Activated naive CD8-positive, alpha-beta T cell (primary cell): ENCODE data around the gene HOMER2.
"Not testable (repeated sequence)": the region's sequence is repeated elsewhere in the genome, so short reads cannot be mapped to it uniquely, and the experiment has no call there.

Experiments used
- H3K27ac Mint-ChIP-seq: one replicate; pipeline ENCODE4 v1.8.0; 2021; ENCODE audit warnings: mixed read lengths
- H3K27me3 Mint-ChIP-seq: one replicate; pipeline ENCODE4 v1.8.0; 2021; ENCODE audit warnings: mixed read lengths
- H3K36me3 Mint-ChIP-seq: one replicate; pipeline ENCODE4 v1.8.0; 2021; ENCODE audit warnings: mixed read lengths
- H3K4me1 Mint-ChIP-seq: one replicate; pipeline ENCODE4 v1.8.0; 2021; ENCODE audit warnings: low read depth, mixed read lengths
- H3K4me3 Mint-ChIP-seq: one replicate; pipeline ENCODE4 v1.8.0; 2021; ENCODE audit warnings: mild to moderate bottlenecking, mixed read lengths
- H3K9me3 Mint-ChIP-seq: one replicate; pipeline ENCODE4 v1.8.0; 2021; ENCODE audit warnings: low read depth, mixed read lengths

The HOMER2 gene

DNA sequence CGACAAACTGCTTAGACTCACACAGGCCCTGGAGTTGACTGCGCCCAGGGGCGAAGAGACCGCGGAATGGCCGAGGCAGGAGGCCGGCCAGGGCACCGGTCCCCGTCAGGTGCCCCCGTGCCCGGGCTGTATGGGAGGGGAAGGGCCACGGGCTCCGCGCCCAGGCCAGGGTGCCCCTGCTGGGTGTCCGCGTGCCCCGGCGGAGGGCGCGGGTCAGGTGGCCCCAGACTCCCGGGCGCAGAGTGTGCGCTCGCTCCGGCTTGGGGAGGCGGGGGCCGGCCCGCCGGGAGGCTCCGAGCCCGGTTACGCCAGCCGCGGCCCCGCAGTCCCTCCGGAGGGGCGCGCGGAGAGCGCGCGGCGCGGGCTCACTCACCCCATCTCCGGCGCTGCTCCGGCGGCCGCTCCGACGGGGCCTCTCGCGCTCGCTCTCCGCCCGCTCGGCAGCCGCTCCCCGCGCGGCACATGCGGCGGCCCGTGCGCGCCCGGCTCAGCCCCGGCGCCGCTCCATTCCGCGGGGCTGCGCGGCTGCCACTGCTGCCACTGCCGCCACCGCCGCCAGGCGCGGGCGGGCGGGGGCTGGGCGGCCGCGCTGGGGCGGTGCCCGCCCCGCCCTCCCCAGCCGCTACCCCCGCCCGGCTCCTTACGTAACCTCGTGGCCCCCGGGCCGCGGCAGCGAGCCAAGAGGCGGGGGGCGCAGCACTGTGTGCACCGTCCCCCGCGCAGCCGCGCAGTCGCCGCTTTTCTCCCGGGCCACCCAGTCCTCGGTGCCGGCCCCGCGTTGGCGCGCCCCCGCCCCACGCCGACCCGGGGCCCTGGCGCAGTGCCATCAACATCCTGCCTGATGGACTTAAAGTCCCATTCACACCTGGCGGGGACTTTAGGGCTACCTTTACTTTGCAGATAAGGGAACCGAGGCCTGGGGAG lies at the start of gene HOMER2:
Gene HOMER2 (minus strand): TSS at position 563 of the 924 bp plus-strand sequence. CDS start 185 bp downstream, at position 378.
- Mint-ChIP-seq H3K4me1 (peaks cover 6% of the 10 kb centered on the region), H3K27ac (no peak within 1 kb of the TSS), H3K27me3 (peaks cover 3% of the 10 kb centered on the region), H3K4me3 (peak within 1 kb of the TSS; percentile 92), H3K36me3 (peaks cover 2% of the 10 kb centered on the region), H3K9me3 (no peaks in the 10 kb centered on the region)

DNA sequence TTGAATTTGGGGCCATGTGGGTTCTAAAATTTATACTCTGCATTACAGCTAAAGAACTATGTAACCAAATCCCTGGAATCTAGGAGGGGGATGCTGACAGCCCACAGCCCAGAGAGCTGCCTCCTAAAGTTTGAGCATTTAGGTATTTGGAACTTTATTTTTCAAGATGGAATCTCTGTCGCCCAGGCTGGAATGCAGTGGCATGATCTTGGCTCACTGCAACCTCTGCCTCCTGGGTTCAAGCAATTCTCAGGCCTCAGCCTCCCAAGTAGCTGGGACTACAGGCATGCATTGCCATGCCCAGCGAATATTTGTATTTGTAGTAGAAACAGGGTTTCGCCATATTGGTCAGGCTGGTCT lies 48.1 kb upstream of the HOMER2 start:
- not testable (repeated sequence) for H3K27ac Mint-ChIP-seq, H3K9me3 Mint-ChIP-seq, H3K27me3 Mint-ChIP-seq, H3K36me3 Mint-ChIP-seq, H3K4me3 Mint-ChIP-seq
- H3K4me1 Mint-ChIP-seq = peaks cover 10% of the 10 kb centered on the region

DNA sequence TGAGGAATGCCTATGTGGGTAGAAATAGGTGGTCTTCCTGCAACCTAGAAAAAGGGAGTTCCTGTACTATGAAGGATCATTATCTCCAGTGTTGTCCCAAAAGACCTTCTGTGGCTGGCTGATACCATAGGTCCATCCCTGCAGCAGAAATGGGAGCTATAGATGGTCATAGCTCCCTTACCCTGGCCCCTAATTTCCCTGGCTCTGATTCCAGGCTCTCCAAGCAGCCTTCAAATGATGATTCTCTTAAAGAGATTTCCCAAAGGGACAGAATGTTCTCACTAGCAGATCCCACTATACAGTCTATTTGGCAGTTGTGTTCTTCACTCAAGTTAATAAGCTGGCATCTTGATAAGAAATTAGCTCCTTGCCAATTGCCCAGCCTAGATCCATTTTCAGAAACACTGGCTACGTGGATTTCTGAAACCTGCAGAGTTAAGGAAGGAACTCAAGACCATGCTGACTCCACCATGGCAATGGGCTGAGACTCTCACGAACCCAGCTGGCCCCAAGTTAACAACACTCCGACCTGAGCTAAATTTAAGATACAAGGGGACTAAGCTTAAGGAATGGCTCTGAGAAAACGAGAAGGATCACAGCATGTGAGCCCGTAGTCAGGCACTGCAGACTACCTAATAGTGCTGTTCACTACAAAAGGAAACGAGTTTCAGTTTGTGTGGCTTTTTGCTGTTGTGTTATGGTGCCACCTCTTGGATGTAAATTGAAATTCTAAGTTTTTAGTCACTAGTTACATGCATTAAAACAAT lies 47.6 kb upstream of the HOMER2 start:
- H3K27me3 Mint-ChIP-seq = no peaks in the 10 kb centered on the region
- no peaks in the 10 kb centered on the region for H3K36me3 Mint-ChIP-seq
- H3K4me3 Mint-ChIP-seq = peak overlapping the region; percentile 36
- no peaks in the 10 kb centered on the region for H3K9me3 Mint-ChIP-seq
- peak overlapping the region; percentile 7 for H3K27ac Mint-ChIP-seq
- H3K4me1 Mint-ChIP-seq = peaks cover 10% of the 10 kb centered on the region

DNA sequence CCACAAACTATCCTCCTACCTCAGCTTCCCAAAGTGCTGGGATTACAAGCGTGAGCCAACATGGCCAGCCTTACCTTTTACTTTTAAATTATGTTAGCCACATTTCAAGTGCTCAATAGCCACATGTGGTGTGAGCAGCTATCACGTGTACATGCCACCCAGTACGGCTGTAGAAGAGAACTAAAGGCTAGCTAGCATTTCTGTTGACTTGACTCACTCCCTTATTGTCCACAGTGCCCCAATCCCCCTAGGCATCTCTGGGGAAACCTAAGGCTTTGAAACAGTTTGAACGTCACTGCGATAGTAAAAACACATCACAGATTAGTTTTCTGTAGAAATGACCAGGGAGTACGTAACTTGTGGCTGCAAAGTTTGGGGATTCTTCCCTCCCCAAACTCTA lies 46.9 kb upstream of the HOMER2 start:
- no peak overlapping the region for H3K27ac Mint-ChIP-seq

DNA sequence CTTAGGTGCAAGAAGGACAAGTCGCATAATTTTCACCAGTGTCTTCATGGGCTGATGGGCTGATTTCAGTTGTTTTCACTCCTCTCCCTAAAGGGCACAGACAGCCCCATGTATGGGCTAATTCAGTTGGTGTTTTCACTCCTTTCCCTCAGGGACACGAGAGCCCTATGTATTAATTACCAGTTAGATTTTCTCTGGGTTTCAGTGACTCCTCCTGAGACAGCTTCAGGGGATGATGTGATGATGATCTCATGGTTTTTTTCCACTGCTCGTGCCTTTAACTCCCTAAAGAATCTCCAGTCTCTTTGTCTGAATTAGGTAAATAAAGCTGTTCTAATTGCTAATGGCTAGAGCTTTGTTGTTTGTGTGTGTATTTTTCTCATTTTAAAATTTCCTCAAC lies 43.4 kb upstream of the HOMER2 start:
- Mint-ChIP-seq H3K4me3 (no peak overlapping the region), H3K36me3 (peaks cover 2% of the 10 kb centered on the region), H3K9me3 (no peaks in the 10 kb centered on the region), H3K27ac (no peak overlapping the region), H3K27me3 (no peaks in the 10 kb centered on the region), H3K4me1 (peaks cover 10% of the 10 kb centered on the region)

More for the DNA sequence above, 46.9 kb upstream of the HOMER2 start:
- H3K9me3 Mint-ChIP-seq = no peaks in the 10 kb centered on the region
- no peaks in the 10 kb centered on the region for H3K27me3 Mint-ChIP-seq
- no peaks in the 10 kb centered on the region for H3K36me3 Mint-ChIP-seq
- peaks cover 10% of the 10 kb centered on the region for H3K4me1 Mint-ChIP-seq
- no peak overlapping the region for H3K4me3 Mint-ChIP-seq

DNA sequence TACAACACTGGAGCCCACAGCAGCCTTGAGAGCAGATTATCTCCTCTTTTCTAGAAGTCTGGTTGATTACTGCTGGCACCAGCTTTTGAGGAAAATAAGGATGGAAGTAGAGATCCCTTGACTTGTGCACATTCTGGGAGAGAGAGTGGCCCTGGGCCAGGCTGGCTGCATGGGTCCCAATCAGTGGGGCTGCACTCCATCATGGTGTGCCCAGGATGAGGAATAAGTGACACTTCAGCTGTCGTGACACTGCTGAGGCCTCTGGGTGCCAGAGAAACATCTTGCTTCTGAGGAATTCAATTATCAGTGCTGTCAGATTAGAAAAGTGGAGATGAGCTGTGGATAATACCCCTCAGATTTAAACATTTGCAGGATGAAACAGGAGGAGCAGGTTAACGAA lies 42.6 kb upstream of the HOMER2 start:
- Mint-ChIP-seq H3K4me1 (peaks cover 7% of the 10 kb centered on the region), H3K27me3 (no peaks in the 10 kb centered on the region), H3K27ac (no peak overlapping the region), H3K36me3 (peaks cover 4% of the 10 kb centered on the region), H3K4me3 (no peak overlapping the region), H3K9me3 (no peaks in the 10 kb centered on the region)

DNA sequence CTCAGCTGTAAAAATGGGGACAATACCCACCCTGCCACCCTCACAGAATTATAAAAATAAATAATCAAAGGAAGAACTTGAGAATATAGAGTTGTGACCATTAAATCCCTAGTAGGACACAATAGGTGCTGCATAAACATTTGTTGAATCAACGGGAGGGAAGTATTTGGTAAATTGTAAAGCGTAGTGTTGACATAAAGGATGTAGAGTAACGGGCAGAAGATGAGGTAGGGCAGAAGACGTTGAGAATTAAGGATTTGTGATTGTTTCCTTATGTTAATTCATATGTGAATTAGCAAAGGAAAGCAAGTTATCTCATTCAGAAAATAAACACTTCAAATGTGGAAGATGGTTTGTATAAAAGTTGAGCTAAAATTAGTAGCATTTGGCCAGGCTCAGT lies 40.6 kb upstream of the HOMER2 start:
- Mint-ChIP-seq H3K36me3 (peaks cover 4% of the 10 kb centered on the region), H3K27me3 (no peaks in the 10 kb centered on the region), H3K4me3 (no peak overlapping the region), H3K9me3 (no peaks in the 10 kb centered on the region), H3K27ac (no peak overlapping the region), H3K4me1 (peaks cover 3% of the 10 kb centered on the region)

DNA sequence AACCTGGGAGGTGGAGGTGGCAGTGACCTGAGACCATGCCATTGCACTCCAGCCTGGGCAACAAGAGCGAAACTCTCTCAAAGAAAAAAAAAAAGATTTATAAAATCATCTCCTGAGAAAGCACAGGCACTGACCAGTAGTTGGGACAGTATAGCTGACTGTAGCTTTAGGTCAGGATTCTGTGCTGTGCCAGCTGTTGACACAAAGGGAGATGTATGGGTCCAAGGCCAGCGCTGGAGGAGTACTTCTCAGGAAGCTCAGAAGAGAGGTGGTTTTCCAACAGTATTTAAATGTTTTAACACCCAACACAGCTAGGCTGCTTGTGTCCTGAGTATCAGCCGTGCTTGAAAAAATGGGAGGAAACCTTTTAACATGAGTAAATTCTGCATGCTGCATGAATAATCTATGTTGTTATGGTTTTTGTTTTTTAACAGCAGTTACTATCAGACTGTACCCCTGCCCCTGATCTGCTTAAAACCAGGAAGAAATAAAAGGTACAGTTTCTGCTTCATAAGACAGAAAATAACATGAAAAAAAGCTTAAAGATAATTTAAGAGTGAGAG lies 40.0 kb upstream of the HOMER2 start:
- H3K9me3 Mint-ChIP-seq = no peaks in the 10 kb centered on the region
- peaks cover 4% of the 10 kb centered on the region for H3K36me3 Mint-ChIP-seq
- H3K27me3 Mint-ChIP-seq = no peaks in the 10 kb centered on the region
- no peak overlapping the region for H3K27ac Mint-ChIP-seq
- peaks cover 4% of the 10 kb centered on the region for H3K4me1 Mint-ChIP-seq
- no peak overlapping the region for H3K4me3 Mint-ChIP-seq

DNA sequence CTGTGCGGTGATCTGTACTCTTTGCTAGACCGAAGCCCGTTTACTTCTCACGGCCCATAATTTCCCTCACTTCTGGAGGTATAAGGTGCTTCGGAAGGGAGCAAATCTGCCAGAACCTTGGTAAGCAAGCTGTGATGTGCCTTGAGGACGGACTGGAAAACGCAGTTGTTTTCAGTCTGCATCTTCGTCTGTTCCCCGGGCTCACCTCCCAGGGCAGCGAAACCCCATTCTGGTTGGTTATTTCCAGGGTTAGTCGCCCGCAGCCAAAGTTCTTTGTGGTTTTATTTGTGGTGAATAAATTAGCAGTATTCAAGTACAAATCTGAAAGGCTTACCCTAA lies 33.9 kb upstream of the HOMER2 start:
- Mint-ChIP-seq H3K27me3 (no peaks in the 10 kb centered on the region), H3K9me3 (no peaks in the 10 kb centered on the region), H3K36me3 (peaks cover 2% of the 10 kb centered on the region), H3K4me3 (peak overlapping the region; percentile 99), H3K27ac (peak overlapping the region; percentile 96), H3K4me1 (peaks cover 24% of the 10 kb centered on the region)

DNA sequence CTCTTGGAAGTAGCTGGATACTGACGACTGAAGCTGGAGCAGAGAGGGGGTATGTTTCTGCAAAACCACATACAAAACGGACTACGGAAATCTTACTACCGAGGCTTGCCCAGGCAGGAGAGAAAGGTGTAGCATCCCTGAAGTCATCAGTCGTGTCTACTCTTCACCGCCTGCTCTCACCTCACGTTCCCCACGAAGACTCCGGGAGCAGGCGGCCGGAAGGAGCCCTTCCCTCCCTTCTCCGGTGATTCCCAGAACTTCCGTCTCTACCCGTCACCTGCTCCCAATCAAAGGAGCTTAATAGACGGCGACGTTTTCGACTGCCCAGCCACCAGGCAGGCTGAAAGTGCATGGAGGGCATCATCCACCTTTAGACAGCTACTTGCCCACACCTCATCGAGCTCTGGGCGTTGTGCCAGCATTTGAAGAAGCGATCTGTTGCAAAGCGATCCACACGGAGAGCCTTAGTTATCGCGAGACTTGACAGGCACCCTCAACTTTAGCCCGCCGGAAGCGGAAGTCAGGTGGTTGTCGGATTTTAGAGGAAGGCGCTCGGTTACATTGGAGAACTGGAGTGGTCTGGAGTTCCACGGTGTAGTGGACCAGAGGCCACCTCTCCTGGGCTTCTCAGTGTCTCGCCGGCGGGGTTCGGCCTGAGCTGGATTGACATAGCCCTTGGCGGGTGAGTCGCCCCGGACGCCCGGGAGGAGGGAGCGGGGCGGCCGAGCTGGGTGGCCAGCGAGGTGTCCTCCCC lies 33.3 kb upstream of the HOMER2 start, which contains the start of gene RAMAC:
Gene RAMAC (plus strand): TSS at position 523 of the 754 bp plus-strand sequence. CDS start 2,809 bp downstream, outside the sequence.
- Mint-ChIP-seq H3K9me3 (no peaks in the 10 kb centered on the region), H3K4me3 (peak within 1 kb of the TSS; percentile 99), H3K27me3 (no peaks in the 10 kb centered on the region), H3K4me1 (peaks cover 24% of the 10 kb centered on the region), H3K27ac (peak within 1 kb of the TSS; percentile 96), H3K36me3 (peaks cover 2% of the 10 kb centered on the region)

DNA sequence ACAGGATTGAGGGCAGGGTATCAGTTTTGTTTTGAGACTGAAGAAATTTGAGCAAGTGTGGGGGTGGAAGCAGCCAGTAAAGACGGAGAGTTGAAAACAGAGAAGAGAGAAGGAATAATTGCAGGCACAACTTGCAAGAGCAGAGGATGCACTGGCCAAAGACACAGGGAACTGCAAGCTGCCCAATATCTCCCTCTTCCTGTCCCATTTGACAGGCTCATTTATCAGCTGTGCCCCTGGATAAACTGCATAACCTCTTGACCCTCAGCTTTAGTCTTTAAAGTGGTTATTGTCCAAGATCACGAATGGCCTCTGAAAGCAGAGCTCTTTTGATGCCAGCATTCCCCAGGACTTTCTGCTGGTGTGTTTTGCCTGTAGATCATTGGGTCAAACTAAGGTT lies 28.5 kb upstream of the HOMER2 start:
- Mint-ChIP-seq H3K27me3 (no peaks in the 10 kb centered on the region), H3K27ac (no peak overlapping the region), H3K4me3 (no peak overlapping the region), H3K9me3 (no peaks in the 10 kb centered on the region), H3K36me3 (peaks cover 3% of the 10 kb centered on the region), H3K4me1 (peaks cover 13% of the 10 kb centered on the region)

DNA sequence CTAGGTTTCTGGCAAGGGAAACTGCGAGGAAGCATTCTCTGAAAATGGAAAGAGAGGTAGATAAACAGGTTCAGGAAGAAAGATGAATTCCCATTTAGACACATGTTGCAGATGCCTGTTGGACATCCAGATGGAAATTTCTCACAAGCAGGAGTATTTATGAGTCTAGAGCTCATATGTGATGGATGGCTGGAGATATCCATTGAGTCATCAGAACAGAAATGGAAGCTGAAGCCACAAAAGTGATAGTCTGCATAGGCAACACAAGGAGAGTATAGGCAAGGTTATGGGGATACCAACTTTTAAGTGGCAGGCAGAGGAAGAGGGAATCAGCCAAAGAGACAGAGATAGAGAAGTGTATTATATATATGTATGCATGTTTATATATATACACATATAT lies 27.2 kb upstream of the HOMER2 start:
- Mint-ChIP-seq H3K27me3 (no peaks in the 10 kb centered on the region), H3K4me1 (peaks cover 1% of the 10 kb centered on the region), H3K36me3 (peaks cover 5% of the 10 kb centered on the region), H3K4me3 (no peak overlapping the region), H3K9me3 (no peaks in the 10 kb centered on the region), H3K27ac (no peak overlapping the region)

DNA sequence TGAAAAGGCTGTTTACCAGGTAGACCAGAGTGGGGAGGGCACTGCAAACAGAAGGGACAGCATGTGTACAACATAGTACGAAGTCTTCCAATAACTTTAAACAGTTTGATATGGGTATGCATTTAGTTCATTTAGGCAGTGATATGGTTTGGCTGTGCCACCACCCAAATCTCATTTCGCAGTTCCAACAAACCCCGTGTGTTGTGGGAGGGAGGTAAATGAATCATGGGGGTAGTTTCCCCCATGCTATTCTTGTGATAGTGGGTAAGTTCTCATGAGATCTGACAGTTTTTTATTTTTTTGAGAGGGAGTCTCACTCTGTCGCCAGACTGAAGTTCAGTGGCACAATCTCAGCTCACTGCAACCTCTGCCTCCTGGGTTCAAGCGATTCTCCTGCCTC lies 25.9 kb upstream of the HOMER2 start:
- no peak overlapping the region for H3K4me3 Mint-ChIP-seq
- peaks cover 5% of the 10 kb centered on the region for H3K36me3 Mint-ChIP-seq
- no peaks in the 10 kb centered on the region for H3K27me3 Mint-ChIP-seq
- no peak overlapping the region for H3K27ac Mint-ChIP-seq
- no peaks in the 10 kb centered on the region for H3K4me1 Mint-ChIP-seq
- H3K9me3 Mint-ChIP-seq = no peaks in the 10 kb centered on the region

DNA sequence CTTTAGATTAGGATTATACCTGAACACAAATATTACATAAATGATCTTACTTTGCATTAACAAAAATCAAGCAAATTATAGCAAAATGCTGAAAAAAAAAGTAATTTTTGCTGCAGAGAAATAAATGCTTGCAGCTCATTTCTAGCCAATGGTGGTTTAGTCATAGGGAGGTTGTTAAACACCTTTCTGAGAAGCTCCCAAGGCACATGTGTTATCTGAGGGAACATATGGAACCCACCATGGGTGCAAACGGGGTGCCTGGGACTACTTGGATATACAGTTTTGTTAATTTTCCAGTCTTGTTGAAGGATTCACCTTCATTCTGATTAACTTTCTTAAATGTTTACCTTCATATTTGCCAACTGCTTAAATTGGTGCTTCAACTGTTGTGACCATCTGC lies 24.6 kb upstream of the HOMER2 start:
- H3K27me3 Mint-ChIP-seq = no peaks in the 10 kb centered on the region
- H3K4me3 Mint-ChIP-seq = no peak overlapping the region

More for the DNA sequence above, 24.6 kb upstream of the HOMER2 start:
- Mint-ChIP-seq H3K4me1 (no peaks in the 10 kb centered on the region), H3K27ac (no peak overlapping the region), H3K9me3 (no peaks in the 10 kb centered on the region), H3K36me3 (peaks cover 5% of the 10 kb centered on the region)
